ENCODE results near the gene CCDC117. TPM values are rescaled to one million over a fixed set of nuclear protein-coding genes. Genes with fewer than 3 reads are reported as not detected.

CCDC117 gene
- total RNA-seq, 1 experiment from 2014 or later: 7.1 TPM

DNA sequence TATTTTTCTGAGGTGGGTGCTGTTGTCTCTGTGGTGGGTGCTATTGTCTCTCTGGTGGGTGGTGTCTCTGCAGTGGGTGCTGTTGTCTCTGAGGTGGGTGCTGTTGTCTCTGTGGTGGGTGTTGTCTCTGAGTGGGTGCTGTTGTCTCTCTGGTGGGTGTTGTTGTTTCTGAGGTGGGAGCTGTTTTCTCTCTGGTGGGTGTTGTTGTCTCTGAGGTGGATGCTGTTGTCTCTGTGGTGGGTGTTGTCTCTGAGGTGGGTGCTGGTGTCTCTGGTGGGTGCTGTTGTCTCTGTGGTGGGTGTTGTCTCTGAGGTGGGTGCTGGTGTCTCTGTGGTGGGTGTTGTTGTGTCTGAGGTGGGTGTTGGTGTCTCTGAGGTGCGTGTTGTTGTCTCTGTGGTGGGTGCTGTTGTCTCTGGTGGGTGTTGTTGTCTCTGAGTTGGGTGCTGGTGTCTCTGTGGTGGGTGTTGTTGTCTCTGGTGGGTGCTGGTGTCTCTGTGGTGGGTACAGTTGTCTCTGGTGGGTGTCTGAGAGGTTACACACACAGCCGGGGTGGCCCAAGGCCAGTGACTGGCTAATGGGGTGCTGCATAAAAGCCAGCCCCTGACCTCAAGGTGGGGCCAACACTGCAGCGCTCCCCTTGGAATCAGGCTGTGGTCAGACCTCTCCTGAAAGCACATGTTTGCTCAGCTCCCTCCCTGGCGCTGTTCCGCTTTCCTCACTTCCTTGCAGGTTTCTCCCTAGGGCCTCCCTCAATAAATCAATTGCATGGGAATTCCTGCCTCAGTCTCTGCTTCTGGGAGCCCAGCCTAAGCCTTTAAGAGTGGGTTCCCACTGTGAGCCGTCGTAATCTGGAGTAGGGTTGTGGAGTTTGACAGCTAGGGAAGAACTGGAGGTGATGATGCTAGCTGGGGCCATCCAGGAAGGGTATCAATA lies 58.9 kb downstream of the CCDC117 start:
- DNase-seq (no peak), ATAC-seq (no peak)
- ChIA-PET CTCF (no interaction called here), POLR2A (ENCODE audit: unreplicated experiment) (interaction anchor here (0.6 kb wide), 1 partner anchor 803 kb away, joined by 3 read pairs; no protein-coding TSS in a partner anchor)
- Histone ChIP-seq H4K20me1 (ENCODE audit: low read length) (no peaks in the 10 kb centered on the region), H3K36me3 (ENCODE audit: low read depth, low read length) (no peaks in the 10 kb centered on the region), H3K4me2 (ENCODE audit: low read length) (no peak overlapping the region), H2AFZ (ENCODE audit: low read length) (no peak overlapping the region), H3K27me3 (ENCODE audit: low read length) (no peaks in the 10 kb centered on the region), H3K79me2 (ENCODE audit: low read length) (no peaks in the 10 kb centered on the region), H3K9ac (ENCODE audit: low read length) (no peak overlapping the region), H3K4me3 (ENCODE audit: low read length) (no peak overlapping the region), H3K4me1 (ENCODE audit: insufficient read depth, low read length) (no peaks in the 10 kb centered on the region), H3F3A (ENCODE audit: low read length, unreplicated experiment) (no peaks in the 10 kb centered on the region), H3K27ac (ENCODE audit: low read length) (no peak overlapping the region), H3K9me3 (ENCODE audit: low read length) (no peaks in the 10 kb centered on the region), H3K9me2 (replicated peaks; ENCODE audit: low read length) (no peaks in the 10 kb centered on the region)
- no TSS peak for BruUV-seq (replicated peaks)
- intact Hi-C loops (cut with micrococcal nuclease): no loop called here
- TF ChIP-seq EZH2phosphoT487 (IDR thresholded peaks at IDR 0.05; ENCODE audit: borderline replicate concordance, low read length) (no peak), EZH2 (IDR thresholded peaks at IDR 0.05; ENCODE audit: low read length, unreplicated experiment) (no peak)
- TF ChIP-seq, protein P1, sequence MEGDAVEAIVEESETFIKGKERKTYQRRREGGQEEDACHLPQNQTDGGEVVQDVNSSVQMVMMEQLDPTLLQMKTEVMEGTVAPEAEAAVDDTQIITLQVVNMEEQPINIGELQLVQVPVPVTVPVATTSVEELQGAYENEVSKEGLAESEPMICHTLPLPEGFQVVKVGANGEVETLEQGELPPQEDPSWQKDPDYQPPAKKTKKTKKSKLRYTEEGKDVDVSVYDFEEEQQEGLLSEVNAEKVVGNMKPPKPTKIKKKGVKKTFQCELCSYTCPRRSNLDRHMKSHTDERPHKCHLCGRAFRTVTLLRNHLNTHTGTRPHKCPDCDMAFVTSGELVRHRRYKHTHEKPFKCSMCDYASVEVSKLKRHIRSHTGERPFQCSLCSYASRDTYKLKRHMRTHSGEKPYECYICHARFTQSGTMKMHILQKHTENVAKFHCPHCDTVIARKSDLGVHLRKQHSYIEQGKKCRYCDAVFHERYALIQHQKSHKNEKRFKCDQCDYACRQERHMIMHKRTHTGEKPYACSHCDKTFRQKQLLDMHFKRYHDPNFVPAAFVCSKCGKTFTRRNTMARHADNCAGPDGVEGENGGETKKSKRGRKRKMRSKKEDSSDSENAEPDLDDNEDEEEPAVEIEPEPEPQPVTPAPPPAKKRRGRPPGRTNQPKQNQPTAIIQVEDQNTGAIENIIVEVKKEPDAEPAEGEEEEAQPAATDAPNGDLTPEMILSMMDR (conservative IDR thresholded peaks at IDR 0.05; ENCODE audit: low read depth, low read length): no peak

DNA sequence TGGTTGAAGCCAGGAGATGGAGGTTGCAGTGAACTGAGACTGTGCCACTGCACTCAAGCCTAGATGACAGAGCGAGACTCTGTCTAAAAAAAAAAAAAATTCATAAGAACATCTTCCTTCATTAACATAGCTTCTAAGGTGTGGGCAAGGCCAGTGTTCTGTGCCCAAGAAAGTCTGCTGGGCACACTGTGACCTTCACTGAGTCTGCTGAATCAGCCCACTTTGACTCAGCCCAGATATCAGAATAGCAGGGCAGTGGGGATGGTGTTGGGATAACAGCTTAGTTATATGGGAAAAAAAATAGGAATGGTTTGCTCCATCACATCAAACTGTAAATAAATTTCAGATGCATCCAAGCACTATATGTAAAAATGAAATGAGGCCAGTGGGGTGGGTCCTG lies 60.2 kb downstream of the CCDC117 start:
- no peaks in the 10 kb centered on the region for H3F3A ChIP-seq (ENCODE audit: low read length, unreplicated experiment)
- TF ChIP-seq EZH2 (IDR thresholded peaks at IDR 0.05; ENCODE audit: low read length, unreplicated experiment) (no peak), EZH2phosphoT487 (IDR thresholded peaks at IDR 0.05; ENCODE audit: borderline replicate concordance, low read length) (no peak)
- TF ChIP-seq, protein P1 (conservative IDR thresholded peaks at IDR 0.05; ENCODE audit: low read depth, low read length): no peak
- no peaks in the 10 kb centered on the region for H3K79me2 ChIP-seq (ENCODE audit: low read length)
- no peak overlapping the region for H3K9ac ChIP-seq (ENCODE audit: low read length)
- no peaks in the 10 kb centered on the region for H3K9me3 ChIP-seq (ENCODE audit: low read length)
- intact Hi-C loops (cut with micrococcal nuclease): no loop called here
- no peak for DNase-seq
- H2AFZ ChIP-seq (ENCODE audit: low read length): no peak overlapping the region
- no peaks in the 10 kb centered on the region for H3K9me2 ChIP-seq (replicated peaks; ENCODE audit: low read length)
- H3K27ac ChIP-seq (ENCODE audit: low read length): no peak overlapping the region
- no peaks in the 10 kb centered on the region for H3K36me3 ChIP-seq (ENCODE audit: low read depth, low read length)
- CTCF ChIA-PET: interaction anchor here (0.6 kb wide), 1 partner anchor 516 kb away, joined by 3 read pairs; no protein-coding TSS in a partner anchor
- H3K4me2 ChIP-seq (ENCODE audit: low read length): no peak overlapping the region
- no peak overlapping the region for H3K4me3 ChIP-seq (ENCODE audit: low read length)
- H4K20me1 ChIP-seq (ENCODE audit: low read length): no peaks in the 10 kb centered on the region
- no peaks in the 10 kb centered on the region for H3K27me3 ChIP-seq (ENCODE audit: low read length)
- no peaks in the 10 kb centered on the region for H3K4me1 ChIP-seq (ENCODE audit: insufficient read depth, low read length)
- POLR2A ChIA-PET (ENCODE audit: unreplicated experiment): no interaction called here
- ATAC-seq: no peak
- no TSS peak for BruUV-seq (replicated peaks)

All from PC-3 (cell line).